ENCODE results near the gene TGFBR3L. TPM values are rescaled to one million over a fixed set of nuclear protein-coding genes. Genes with fewer than 3 reads are reported as not detected.

TGFBR3L gene
- total and polyA plus RNA-seq, 4 experiments from 2014 or later = 0.93 to 1.00 TPM; not detected in 2

DNA sequence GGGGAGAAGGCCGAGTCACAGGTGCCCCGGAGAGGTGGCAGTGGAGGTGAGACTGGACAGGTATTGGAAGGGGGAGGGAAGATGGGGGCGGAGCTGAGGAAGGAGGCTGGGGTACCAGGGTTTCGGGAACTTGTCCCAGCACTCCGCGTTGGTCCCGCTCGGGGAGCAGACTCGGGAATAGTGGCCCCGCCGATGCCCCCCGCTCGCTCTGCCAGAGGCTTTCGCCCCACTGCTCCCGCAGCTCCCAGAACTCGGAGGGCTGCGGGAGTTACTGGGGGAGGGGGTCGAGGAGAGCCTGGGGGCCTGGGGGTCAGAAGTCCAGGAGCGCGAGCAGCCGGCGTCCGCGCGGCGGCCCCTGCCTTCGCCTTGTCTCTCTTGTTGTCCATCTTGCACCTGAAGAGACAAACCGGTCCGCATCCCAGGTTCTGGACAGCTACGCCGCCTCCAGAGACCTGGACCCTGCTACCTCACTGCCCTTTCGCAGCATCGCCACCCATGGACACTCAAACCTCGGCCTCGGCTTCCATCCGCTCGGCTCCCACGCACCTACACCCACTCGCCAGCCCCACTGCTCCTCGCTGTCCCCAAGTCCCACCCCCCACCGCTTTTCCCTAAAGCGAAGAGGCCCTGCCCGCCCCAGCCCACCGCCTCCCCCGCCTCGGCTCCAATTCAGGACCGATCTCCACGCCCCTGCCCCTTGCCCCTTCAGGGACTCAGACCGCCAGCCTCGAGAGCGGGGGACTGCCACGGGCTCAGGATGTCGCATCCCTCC is 41.1 kb upstream of the TGFBR3L start:
- no peaks in the 10 kb centered on the region for H3K9me3 Mint-ChIP-seq
- H3K36me3 ChIP-seq (ENCODE audit: insufficient read depth, low read length) = no peaks in the 10 kb centered on the region
- CTCF ChIA-PET (ENCODE audit: partially characterized antibody) = no interaction called here
- no peaks in the 10 kb centered on the region for H3K9me3 ChIP-seq (ENCODE audit: control insufficient read depth in 1 of 2, low read length in 2 of 2)
- peak overlapping the region in 3 of 7 donors; percentile 30 to 55 (median 50) for H3K27ac Mint-ChIP-seq
- H3K27ac ChIP-seq (ENCODE audit: low read depth, low read length) = no peak overlapping the region
- H3K36me3 Mint-ChIP-seq = no peaks in the 10 kb centered on the region
- peaks cover 4% of the 10 kb centered on the region for H3K27me3 ChIP-seq (ENCODE audit: insufficient read depth, low read length)
- H3K4me1 ChIP-seq (ENCODE audit: insufficient read depth, low read length) = peaks cover 36% of the 10 kb centered on the region
- POLR2A ChIA-PET (ENCODE audit: partially characterized antibody) = no interaction called here
- DNase-seq = no peak
- intact Hi-C loops (cut with micrococcal nuclease) = no loop called here
- H3K4me3 Mint-ChIP-seq = peak overlapping the region; percentile 39 to 85 (median 73)
- no peak overlapping the region for H3K4me3 ChIP-seq (ENCODE audit: low read length in 2 of 2)
- H3K4me1 Mint-ChIP-seq = peaks cover 12 to 38% (median 25%) of the 10 kb centered on the region in 4 donors
- H3K27me3 Mint-ChIP-seq = peaks cover 5 to 19% of the 10 kb centered on the region in 2 donors

DNA sequence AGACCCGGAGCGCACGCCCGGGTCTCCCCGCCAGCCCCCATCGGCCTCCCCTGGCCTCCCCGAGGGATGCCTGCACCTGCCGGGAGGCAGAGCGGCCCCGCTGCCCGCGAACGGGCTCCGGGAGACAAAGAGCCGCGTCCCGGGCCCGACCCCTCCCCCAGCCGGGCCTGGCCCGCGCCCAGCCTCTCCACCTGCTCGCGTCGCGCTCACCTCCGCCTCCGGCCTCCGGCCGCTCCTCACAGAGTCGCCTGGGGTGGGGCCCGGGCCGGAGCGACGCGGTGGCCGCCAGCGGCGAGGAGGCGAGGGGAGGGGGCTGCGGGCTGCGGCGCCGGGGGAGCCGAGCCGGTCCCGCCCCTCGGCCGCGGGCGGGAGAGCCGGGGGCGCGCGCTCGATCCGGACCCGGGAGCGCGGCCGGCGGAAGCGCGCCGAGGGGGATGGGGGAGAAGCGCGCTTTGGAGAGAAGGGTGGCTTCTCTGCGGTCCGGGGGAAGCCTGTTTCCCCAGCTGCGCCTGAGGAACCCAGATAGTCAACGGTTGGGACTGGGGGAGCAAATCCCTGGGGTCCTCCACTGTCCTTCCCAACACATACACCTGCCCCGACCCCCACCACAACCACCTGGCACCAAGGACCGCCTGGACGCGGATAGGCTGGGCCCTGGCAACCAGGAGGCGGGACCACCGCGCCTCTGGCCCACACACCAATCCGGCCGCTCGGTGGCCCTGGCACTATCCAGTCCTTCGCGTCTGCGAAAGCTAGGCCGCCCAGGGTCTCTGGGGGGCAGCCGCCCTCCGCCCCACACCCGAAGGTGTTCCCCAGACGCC is 40.3 kb upstream of the TGFBR3L start, which contains the start of gene PRR36:
TSS of gene PRR36 (minus strand) at position 315 of the 821 bp plus-strand sequence. CDS start 701 bp downstream, outside the sequence.
- Histone ChIP-seq H3K9me3 (ENCODE audit: control insufficient read depth in 1 of 2, low read length in 2 of 2) (no peaks in the 10 kb centered on the region), H3K36me3 (ENCODE audit: insufficient read depth, low read length) (no peaks in the 10 kb centered on the region), H3K27me3 (ENCODE audit: insufficient read depth, low read length) (peaks cover 4% of the 10 kb centered on the region), H3K27ac (ENCODE audit: low read depth, low read length) (no peak within 1 kb of the TSS), H3K4me3 (ENCODE audit: low read length in 2 of 2) (no peak within 1 kb of the TSS), H3K4me1 (ENCODE audit: insufficient read depth, low read length) (peaks cover 30% of the 10 kb centered on the region)
- ChIA-PET CTCF (ENCODE audit: partially characterized antibody) (no interaction called here), POLR2A (ENCODE audit: partially characterized antibody) (interaction anchor here (0.5 kb wide), 1 partner anchor 535 kb away, joined by 3 read pairs; no protein-coding TSS in a partner anchor)
- H3K27ac Mint-ChIP-seq = peak within 1 kb of the TSS in 2 of 7 donors; percentile 50 to 55
- peak in 1 of 5 donors; percentile 16 for DNase-seq
- H3K36me3 Mint-ChIP-seq = no peaks in the 10 kb centered on the region
- peak within 1 kb of the TSS; percentile 46 to 85 (median 73) for H3K4me3 Mint-ChIP-seq
- H3K4me1 Mint-ChIP-seq = peaks cover 12 to 34% (median 22%) of the 10 kb centered on the region in 4 donors
- intact Hi-C loops (cut with micrococcal nuclease) = no loop called here
- peaks cover 5 to 19% of the 10 kb centered on the region in 2 donors for H3K27me3 Mint-ChIP-seq
- H3K9me3 Mint-ChIP-seq = no peaks in the 10 kb centered on the region

DNA sequence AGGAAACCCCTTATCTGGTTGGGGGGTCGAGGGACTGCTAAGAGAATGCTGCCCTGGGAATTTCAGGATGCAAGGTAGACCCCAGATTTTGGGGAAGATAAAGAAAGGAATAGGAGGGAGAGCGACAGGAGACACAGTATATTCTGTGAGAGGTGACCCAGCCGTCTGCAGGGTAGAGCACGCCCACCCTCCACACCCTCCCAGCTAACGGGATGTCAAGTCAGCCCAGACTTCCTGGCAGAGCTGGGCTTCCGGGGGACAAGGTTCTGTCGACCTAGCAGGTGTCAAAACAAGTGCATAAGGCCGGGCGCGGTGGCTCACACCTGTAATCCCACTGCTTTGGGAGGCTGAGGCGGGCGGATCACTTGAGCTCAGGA is 39.7 kb upstream of the TGFBR3L start:
- Mint-ChIP-seq H3K4me3 (peak overlapping the region in 6 of 8 donors; percentile 20 to 69 (median 33)), H3K27me3 (peaks cover 5 to 19% of the 10 kb centered on the region in 2 donors), H3K36me3 (no peaks in the 10 kb centered on the region), H3K4me1 (peaks cover 12 to 34% (median 22%) of the 10 kb centered on the region in 4 donors), H3K27ac (no peak overlapping the region), H3K9me3 (no peaks in the 10 kb centered on the region)
- Histone ChIP-seq H3K36me3 (ENCODE audit: insufficient read depth, low read length) (no peaks in the 10 kb centered on the region), H3K27ac (ENCODE audit: low read depth, low read length) (no peak overlapping the region), H3K4me1 (ENCODE audit: insufficient read depth, low read length) (peaks cover 26% of the 10 kb centered on the region), H3K27me3 (ENCODE audit: insufficient read depth, low read length) (peaks cover 4% of the 10 kb centered on the region), H3K4me3 (ENCODE audit: low read length in 2 of 2) (no peak overlapping the region), H3K9me3 (ENCODE audit: control insufficient read depth in 1 of 2, low read length in 2 of 2) (no peaks in the 10 kb centered on the region)
- CTCF ChIA-PET (ENCODE audit: partially characterized antibody) = no interaction called here
- DNase-seq = no peak
- POLR2A ChIA-PET (ENCODE audit: partially characterized antibody) = interaction anchor here (0.5 to 1.2 kb wide), 2 partner anchors 13 to 535 kb away, joined by 3 to 4 read pairs; no protein-coding TSS in a partner anchor
- intact Hi-C loops (cut with micrococcal nuclease) = no loop called here

DNA sequence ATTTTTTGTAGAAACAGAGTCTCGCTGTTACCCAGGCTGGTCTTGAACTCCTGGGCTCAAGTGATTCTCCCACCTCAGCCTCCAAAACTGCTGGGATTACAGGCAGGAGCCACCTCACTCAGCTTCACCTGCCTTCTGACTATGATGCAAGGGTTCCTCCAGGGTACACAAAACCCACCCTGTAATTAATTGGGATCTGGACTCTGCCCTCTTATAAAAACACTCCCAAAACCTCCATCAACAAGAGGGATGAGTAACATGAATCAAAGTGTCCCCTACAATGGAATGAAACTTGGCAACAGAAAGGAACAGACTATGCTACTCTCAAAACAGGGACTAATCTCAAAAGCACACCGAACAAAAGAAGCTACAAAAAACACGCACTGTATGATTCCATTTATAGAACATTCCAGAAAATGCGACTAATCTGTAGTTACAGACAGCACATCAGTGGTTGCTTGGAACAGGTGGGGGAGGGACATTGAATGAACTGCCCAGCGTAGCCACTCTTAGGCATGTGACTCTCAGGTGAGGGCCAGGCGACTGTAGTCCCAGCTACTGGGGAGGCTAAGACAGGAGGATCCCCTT is 37.3 kb upstream of the TGFBR3L start:
- Histone ChIP-seq H3K36me3 (ENCODE audit: insufficient read depth, low read length) (no peaks in the 10 kb centered on the region), H3K4me1 (ENCODE audit: insufficient read depth, low read length) (peaks cover 15% of the 10 kb centered on the region), H3K27ac (ENCODE audit: low read depth, low read length) (no peak overlapping the region), H3K9me3 (ENCODE audit: control insufficient read depth in 1 of 2, low read length in 2 of 2) (no peaks in the 10 kb centered on the region), H3K27me3 (ENCODE audit: insufficient read depth, low read length) (peaks cover 4% of the 10 kb centered on the region), H3K4me3 (ENCODE audit: low read length in 2 of 2) (no peak overlapping the region)
- no peaks in the 10 kb centered on the region for H3K9me3 Mint-ChIP-seq
- no peak overlapping the region for H3K27ac Mint-ChIP-seq
- peak overlapping the region in 1 of 8 donors; percentile 8 for H3K4me3 Mint-ChIP-seq
- POLR2A ChIA-PET (ENCODE audit: partially characterized antibody) = interaction anchor here (1.1 kb wide), 1 partner anchor 8 kb away, joined by 3 read pairs; no protein-coding TSS in a partner anchor
- H3K36me3 Mint-ChIP-seq = no peaks in the 10 kb centered on the region
- CTCF ChIA-PET (ENCODE audit: partially characterized antibody) = interaction anchor here (0.8 kb wide), 1 partner anchor 8 kb away, joined by 4 read pairs; no protein-coding TSS in a partner anchor
- H3K4me1 Mint-ChIP-seq = peaks cover 1 to 18% (median 7%) of the 10 kb centered on the region in 4 donors
- H3K27me3 Mint-ChIP-seq = peaks cover 5 to 8% of the 10 kb centered on the region in 2 donors
- DNase-seq = no peak
- intact Hi-C loops (cut with micrococcal nuclease) = no loop called here

DNA sequence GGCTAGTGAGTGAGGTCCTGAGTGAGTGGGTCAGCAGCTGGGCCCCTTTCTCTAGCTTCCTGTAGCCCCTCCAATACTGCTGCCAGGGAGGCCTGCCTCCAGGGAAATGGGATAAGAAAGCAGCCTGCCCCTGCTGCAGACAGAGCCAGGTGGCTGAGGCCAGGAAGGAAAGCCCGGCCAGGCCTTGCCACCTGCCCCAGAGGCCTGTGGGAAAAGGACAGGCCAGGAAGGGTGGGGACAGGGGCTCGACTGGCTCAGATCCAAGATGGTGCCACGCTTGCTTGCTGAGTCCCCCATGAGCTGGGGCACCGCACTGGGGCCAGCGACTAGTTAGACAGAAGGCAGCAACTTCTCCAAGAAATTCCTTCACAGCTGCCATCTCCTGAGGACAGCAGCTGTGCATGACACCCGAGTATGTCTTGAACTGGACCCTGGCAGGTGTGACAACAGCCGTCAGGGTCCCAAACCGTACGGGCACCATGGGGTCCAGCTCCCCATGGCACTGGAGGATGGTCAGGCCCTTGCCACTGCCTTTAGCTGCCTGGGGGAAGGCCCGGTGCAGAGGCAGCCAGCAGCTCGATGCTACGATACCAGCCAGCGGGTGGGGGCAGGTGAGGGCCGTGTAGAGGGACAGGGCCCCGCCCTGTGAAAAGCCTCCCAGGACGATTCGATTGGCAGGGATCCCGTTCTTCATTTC is 35.4 kb upstream of the TGFBR3L start:
- peaks cover 7% of the 10 kb centered on the region for H3K4me1 ChIP-seq (ENCODE audit: insufficient read depth, low read length)
- Mint-ChIP-seq H3K4me3 (no peak overlapping the region), H3K9me3 (no peaks in the 10 kb centered on the region), H3K27me3 (peaks cover 0 to 2% of the 10 kb centered on the region in 2 donors), H3K4me1 (peaks cover 1 to 10% (median 4%) of the 10 kb centered on the region in 4 donors), H3K36me3 (no peaks in the 10 kb centered on the region), H3K27ac (no peak overlapping the region)
- no peak overlapping the region for H3K27ac ChIP-seq (ENCODE audit: low read depth, low read length)
- H3K4me3 ChIP-seq (ENCODE audit: low read length in 2 of 2) = no peak overlapping the region
- ChIA-PET CTCF (ENCODE audit: partially characterized antibody) (interaction anchor here (1.0 kb wide), 1 partner anchor 24 kb away, joined by 3 read pairs; the partner anchor contains the start of gene MAP2K7), POLR2A (ENCODE audit: partially characterized antibody) (no interaction called here)
- H3K27me3 ChIP-seq (ENCODE audit: insufficient read depth, low read length) = peaks cover 4% of the 10 kb centered on the region
- H3K36me3 ChIP-seq (ENCODE audit: insufficient read depth, low read length) = no peaks in the 10 kb centered on the region
- intact Hi-C loops (cut with micrococcal nuclease) = no loop called here
- H3K9me3 ChIP-seq (ENCODE audit: control insufficient read depth in 1 of 2, low read length in 2 of 2) = no peaks in the 10 kb centered on the region
- no peak for DNase-seq

DNA sequence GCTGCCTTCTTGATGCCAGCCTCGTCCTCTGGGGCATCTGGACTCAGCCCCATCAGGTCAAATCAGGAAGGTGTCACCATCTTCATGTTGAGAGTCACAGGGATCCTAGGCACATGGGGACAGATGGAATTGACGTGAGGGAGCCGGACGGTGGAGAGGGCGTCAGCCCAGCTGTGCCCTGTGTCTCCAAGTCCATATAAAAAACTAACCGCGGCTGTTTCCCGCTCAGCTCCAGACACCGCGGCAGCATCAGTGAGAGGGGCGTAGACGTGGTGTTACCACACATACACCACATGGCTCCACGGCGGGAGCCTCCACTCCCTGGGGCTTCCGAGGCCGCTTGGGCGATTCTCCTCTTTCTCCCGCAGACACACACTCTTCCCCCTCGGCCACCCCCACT is 34.8 kb upstream of the TGFBR3L start:
- DNase-seq = no peak
- intact Hi-C loops (cut with micrococcal nuclease) = no loop called here
- CTCF ChIA-PET (ENCODE audit: partially characterized antibody) = interaction anchor here (1.0 kb wide), 1 partner anchor 23 kb away, joined by 3 read pairs; the partner anchor contains the start of gene MAP2K7
- peaks cover 0 to 2% of the 10 kb centered on the region in 2 donors for H3K27me3 Mint-ChIP-seq
- H3K9me3 Mint-ChIP-seq = no peaks in the 10 kb centered on the region
- no peak overlapping the region for H3K4me3 Mint-ChIP-seq
- no peak overlapping the region for H3K4me3 ChIP-seq (ENCODE audit: low read length in 2 of 2)
- peaks cover 1% of the 10 kb centered on the region for H3K4me1 ChIP-seq (ENCODE audit: insufficient read depth, low read length)
- H3K27me3 ChIP-seq (ENCODE audit: insufficient read depth, low read length) = peaks cover 1% of the 10 kb centered on the region
- H3K36me3 ChIP-seq (ENCODE audit: insufficient read depth, low read length) = no peaks in the 10 kb centered on the region
- peaks cover 0 to 6% (median 3%) of the 10 kb centered on the region in 4 donors for H3K4me1 Mint-ChIP-seq
- H3K36me3 Mint-ChIP-seq = no peaks in the 10 kb centered on the region
- no peaks in the 10 kb centered on the region for H3K9me3 ChIP-seq (ENCODE audit: control insufficient read depth in 1 of 2, low read length in 2 of 2)
- H3K27ac ChIP-seq (ENCODE audit: low read depth, low read length) = no peak overlapping the region
- no peak overlapping the region for H3K27ac Mint-ChIP-seq
- POLR2A ChIA-PET (ENCODE audit: partially characterized antibody) = no interaction called here

All from CD4-positive, alpha-beta memory T cell (primary cell).